ENCODE data around the gene ORMDL2.

GRCh38 chr12:55861396-55861795, 43.6 kb downstream of the ORMDL2 start:
- TF ChIP-seq, protein P1, sequence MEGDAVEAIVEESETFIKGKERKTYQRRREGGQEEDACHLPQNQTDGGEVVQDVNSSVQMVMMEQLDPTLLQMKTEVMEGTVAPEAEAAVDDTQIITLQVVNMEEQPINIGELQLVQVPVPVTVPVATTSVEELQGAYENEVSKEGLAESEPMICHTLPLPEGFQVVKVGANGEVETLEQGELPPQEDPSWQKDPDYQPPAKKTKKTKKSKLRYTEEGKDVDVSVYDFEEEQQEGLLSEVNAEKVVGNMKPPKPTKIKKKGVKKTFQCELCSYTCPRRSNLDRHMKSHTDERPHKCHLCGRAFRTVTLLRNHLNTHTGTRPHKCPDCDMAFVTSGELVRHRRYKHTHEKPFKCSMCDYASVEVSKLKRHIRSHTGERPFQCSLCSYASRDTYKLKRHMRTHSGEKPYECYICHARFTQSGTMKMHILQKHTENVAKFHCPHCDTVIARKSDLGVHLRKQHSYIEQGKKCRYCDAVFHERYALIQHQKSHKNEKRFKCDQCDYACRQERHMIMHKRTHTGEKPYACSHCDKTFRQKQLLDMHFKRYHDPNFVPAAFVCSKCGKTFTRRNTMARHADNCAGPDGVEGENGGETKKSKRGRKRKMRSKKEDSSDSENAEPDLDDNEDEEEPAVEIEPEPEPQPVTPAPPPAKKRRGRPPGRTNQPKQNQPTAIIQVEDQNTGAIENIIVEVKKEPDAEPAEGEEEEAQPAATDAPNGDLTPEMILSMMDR (IDR thresholded peaks at IDR 0.05): no peak
- no peak for TF ChIP-seq POLR2AphosphoS5 (IDR thresholded peaks at IDR 0.05; ENCODE audit: insufficient read depth in 1 of 2, low read depth in 1 of 2)

Data from vagina (tissue), 2 donors.